ENCODE data around the gene CCDC142. TPM values are rescaled to one million over a fixed set of nuclear protein-coding genes. Genes with fewer than 3 reads are reported as not detected.

CCDC142 gene
- total and polyA plus RNA-seq, 2 donors (not counting 1 experiment from before 2014, with no cell fraction given), result 13.0 to 61.6 TPM

DNA sequence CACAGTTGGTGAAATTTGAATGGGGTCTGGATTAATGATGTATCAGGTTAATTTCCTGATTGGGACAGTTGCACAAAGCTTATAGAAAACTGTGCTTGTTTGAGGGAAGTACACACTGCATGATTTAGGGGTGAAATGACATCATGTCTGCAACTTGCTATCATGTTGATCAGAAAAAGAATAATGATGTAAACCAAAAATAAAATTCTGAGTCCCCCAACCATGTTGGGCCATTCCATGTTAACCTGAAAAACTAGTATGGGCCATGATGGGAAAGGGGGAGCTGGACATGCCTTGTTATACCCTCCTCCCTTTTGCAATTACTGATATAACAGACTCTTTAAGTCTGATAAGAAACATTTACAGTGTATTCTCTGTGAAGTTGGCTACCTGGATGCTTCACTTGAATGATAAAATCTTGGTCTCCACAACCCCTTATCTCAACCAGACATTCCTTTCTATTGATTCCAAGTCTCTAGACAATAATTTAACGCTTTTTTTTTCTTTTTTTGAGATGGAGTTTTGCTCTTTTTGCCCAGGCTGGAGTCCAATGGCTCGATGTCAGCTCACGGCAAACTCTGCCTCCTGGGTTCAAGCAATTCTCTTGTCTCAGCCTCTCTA lies 32.1 kb downstream of the CCDC142 start:
- peaks cover under 1% of the 10 kb centered on the region for H3K27me3 Mint-ChIP-seq
- peaks cover 7% of the 10 kb centered on the region for H3K79me2 ChIP-seq (ENCODE audit: control insufficient read depth, insufficient read depth, low read length)
- no peak overlapping the region for H3K4me3 ChIP-seq (ENCODE audit: control extremely low read depth in 1 of 5, extremely low read depth in 1 of 5, insufficient read depth in 1 of 5, low read depth in 2 of 5, low read length in 4 of 5)
- ATAC-seq (ENCODE audit: low read depth), result no peak
- H3K27ac Mint-ChIP-seq, result no peak overlapping the region
- no peaks in the 10 kb centered on the region for H3K9me3 ChIP-seq (ENCODE audit: control extremely low read depth in 1 of 3, control insufficient read depth in 2 of 3, insufficient read depth in 1 of 3, low read length in 2 of 3)
- H3K9me3 Mint-ChIP-seq (ENCODE audit: insufficient read depth), result no peaks in the 10 kb centered on the region
- no peak overlapping the region for H3K4me3 Mint-ChIP-seq
- no peak for TF ChIP-seq EZH2 (IDR thresholded peaks at IDR 0.05; ENCODE audit: borderline replicate concordance, insufficient read depth, low read depth, low read length, poor library complexity, severe bottlenecking)
- TF ChIP-seq, protein P1, sequence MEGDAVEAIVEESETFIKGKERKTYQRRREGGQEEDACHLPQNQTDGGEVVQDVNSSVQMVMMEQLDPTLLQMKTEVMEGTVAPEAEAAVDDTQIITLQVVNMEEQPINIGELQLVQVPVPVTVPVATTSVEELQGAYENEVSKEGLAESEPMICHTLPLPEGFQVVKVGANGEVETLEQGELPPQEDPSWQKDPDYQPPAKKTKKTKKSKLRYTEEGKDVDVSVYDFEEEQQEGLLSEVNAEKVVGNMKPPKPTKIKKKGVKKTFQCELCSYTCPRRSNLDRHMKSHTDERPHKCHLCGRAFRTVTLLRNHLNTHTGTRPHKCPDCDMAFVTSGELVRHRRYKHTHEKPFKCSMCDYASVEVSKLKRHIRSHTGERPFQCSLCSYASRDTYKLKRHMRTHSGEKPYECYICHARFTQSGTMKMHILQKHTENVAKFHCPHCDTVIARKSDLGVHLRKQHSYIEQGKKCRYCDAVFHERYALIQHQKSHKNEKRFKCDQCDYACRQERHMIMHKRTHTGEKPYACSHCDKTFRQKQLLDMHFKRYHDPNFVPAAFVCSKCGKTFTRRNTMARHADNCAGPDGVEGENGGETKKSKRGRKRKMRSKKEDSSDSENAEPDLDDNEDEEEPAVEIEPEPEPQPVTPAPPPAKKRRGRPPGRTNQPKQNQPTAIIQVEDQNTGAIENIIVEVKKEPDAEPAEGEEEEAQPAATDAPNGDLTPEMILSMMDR (IDR thresholded peaks at IDR 0.05), result no peak
- DNase-seq, result no peak
- no peaks in the 10 kb centered on the region for H3K36me3 ChIP-seq (replicated peaks in 1 of 2; ENCODE audit: control extremely low read depth in 1 of 2, control insufficient read depth in 1 of 2, extremely low read depth in 1 of 2, insufficient read depth in 2 of 2, low read length in 1 of 2)
- ChIA-PET POLR2A (no interaction called here), CTCF (no interaction called here)
- intact Hi-C loops (cut with micrococcal nuclease), result no loop called here
- H3K4me1 ChIP-seq (ENCODE audit: control insufficient read depth in 2 of 2, insufficient read depth in 2 of 2, low read length in 2 of 2), result peaks cover 10 to 20% of the 10 kb centered on the region in 2 donors
- no peak overlapping the region for H3K27ac ChIP-seq (ENCODE audit: low read length in 2 of 2)
- no peaks in the 10 kb centered on the region for H3K27me3 ChIP-seq (replicated peaks in 1 of 4; ENCODE audit: control extremely low read depth in 1 of 4, control insufficient read depth in 3 of 4, insufficient read depth in 4 of 4, low read length in 3 of 4)
- H2AFZ ChIP-seq (ENCODE audit: insufficient read depth, low read depth, low read length, poor library complexity, severe bottlenecking), result no peak overlapping the region
- H3K4me1 Mint-ChIP-seq, result peaks cover 25% of the 10 kb centered on the region
- peaks cover 2% of the 10 kb centered on the region for H4K20me1 ChIP-seq (ENCODE audit: control insufficient read depth, insufficient read depth, low read length, poor library complexity, severe bottlenecking)
- no peak overlapping the region for H3K4me2 ChIP-seq (replicated peaks; ENCODE audit: low read depth, low read length, poor library complexity, severe bottlenecking)
- WGBS (ENCODE audit: insufficient coverage), result no CpG with 5 or more reads among the region's 3 CpGs
- H3K9ac ChIP-seq (ENCODE audit: low read length), result no peak overlapping the region

GRCh38 chr2:74448771-74449170 lies 34.0 kb downstream of the CCDC142 start:
- Histone ChIP-seq H3K9me3 (ENCODE audit: control extremely low read depth in 1 of 3, control insufficient read depth in 2 of 3, insufficient read depth in 1 of 3, low read length in 2 of 3) (no peaks in the 10 kb centered on the region), H3K27me3 (replicated peaks in 1 of 4; ENCODE audit: control extremely low read depth in 1 of 4, control insufficient read depth in 3 of 4, insufficient read depth in 4 of 4, low read length in 3 of 4) (peaks cover 0 to 7% (median 1%) of the 10 kb centered on the region in 4 experiments), H2AFZ (ENCODE audit: insufficient read depth, low read depth, low read length, poor library complexity, severe bottlenecking) (no peak overlapping the region), H3K79me2 (ENCODE audit: control insufficient read depth, insufficient read depth, low read length) (no peaks in the 10 kb centered on the region), H3K36me3 (replicated peaks in 1 of 2; ENCODE audit: control extremely low read depth in 1 of 2, control insufficient read depth in 1 of 2, extremely low read depth in 1 of 2, insufficient read depth in 2 of 2, low read length in 1 of 2) (no peaks in the 10 kb centered on the region), H4K20me1 (ENCODE audit: control insufficient read depth, insufficient read depth, low read length, poor library complexity, severe bottlenecking) (no peaks in the 10 kb centered on the region), H3K4me2 (replicated peaks; ENCODE audit: low read depth, low read length, poor library complexity, severe bottlenecking) (no peak overlapping the region), H3K27ac (ENCODE audit: low read length in 2 of 2) (no peak overlapping the region), H3K9ac (ENCODE audit: low read length) (no peak overlapping the region), H3K4me3 (ENCODE audit: control extremely low read depth in 1 of 5, extremely low read depth in 1 of 5, insufficient read depth in 1 of 5, low read depth in 2 of 5, low read length in 4 of 5) (no peak overlapping the region), H3K4me1 (ENCODE audit: control insufficient read depth in 2 of 2, insufficient read depth in 2 of 2, low read length in 2 of 2) (peaks cover 0 to 7% of the 10 kb centered on the region in 2 donors)
- no peak overlapping the region for H3K27ac Mint-ChIP-seq
- no peaks in the 10 kb centered on the region for H3K9me3 Mint-ChIP-seq (ENCODE audit: insufficient read depth)
- H3K27me3 Mint-ChIP-seq, result peaks cover 10% of the 10 kb centered on the region
- peaks cover 11% of the 10 kb centered on the region for H3K4me1 Mint-ChIP-seq
- intact Hi-C loops (cut with micrococcal nuclease), result no loop called here
- no CpG with 5 or more reads among the region's 2 CpGs for WGBS (ENCODE audit: insufficient coverage)
- H3K4me3 Mint-ChIP-seq, result no peak overlapping the region
- no peak for TF ChIP-seq EZH2 (IDR thresholded peaks at IDR 0.05; ENCODE audit: borderline replicate concordance, insufficient read depth, low read depth, low read length, poor library complexity, severe bottlenecking)
- TF ChIP-seq, protein P1 (IDR thresholded peaks at IDR 0.05), result no peak
- ChIA-PET POLR2A (no interaction called here), CTCF (no interaction called here)
- DNase-seq (no peak), ATAC-seq (ENCODE audit: low read depth) (no peak)
